WERI-Rb-1 (cell line): ENCODE data around the gene FNIP2.

Experiments
- DNase-seq: peaks from one replicate; pipeline ENCODE4 v3.0.0-alpha.2; 2020
- H3K27ac ChIP-seq: fragments of 250-450 bp; sonication (Bioruptor Pico); 2 replicates; pipeline ENCODE4 v1.5.1; 2020; ENCODE audit warnings: mild to moderate bottlenecking, moderate library complexity
- H3K27me3 ChIP-seq: fragments of 250-450 bp; sonication (Bioruptor Pico); 2 replicates; pipeline ENCODE4 v1.5.1; 2021; ENCODE audit warnings: mild to moderate bottlenecking, low read depth, moderate library complexity; ENCODE audit not compliant: insufficient read depth, severe bottlenecking
- H3K36me3 ChIP-seq: fragments of 250-450 bp; sonication (Bioruptor Pico); 2 replicates; pipeline ENCODE4 v1.5.1; 2020; ENCODE audit warnings: mild to moderate bottlenecking, moderate library complexity
- H3K4me3 ChIP-seq: 2 replicates; pipeline ENCODE4 v1.5.1; 2011; ENCODE audit warnings: low read depth, mild to moderate bottlenecking, control low read depth, low read length
- H3K9me3 ChIP-seq: fragments of 250-450 bp; sonication (Bioruptor Pico); 2 replicates; pipeline ENCODE4 v1.5.1; 2021; ENCODE audit warnings: mild to moderate bottlenecking, moderate library complexity; ENCODE audit not compliant: severe bottlenecking
- TF ChIP-seq, protein P1 (sequence below): IDR thresholded peaks from 2 replicates; pipeline ENCODE4 v1.5.1; 2011; ENCODE audit warnings: low read depth, mild to moderate bottlenecking, control low read depth, inconsistent platforms, low read length

Gene FNIP2

DNA sequence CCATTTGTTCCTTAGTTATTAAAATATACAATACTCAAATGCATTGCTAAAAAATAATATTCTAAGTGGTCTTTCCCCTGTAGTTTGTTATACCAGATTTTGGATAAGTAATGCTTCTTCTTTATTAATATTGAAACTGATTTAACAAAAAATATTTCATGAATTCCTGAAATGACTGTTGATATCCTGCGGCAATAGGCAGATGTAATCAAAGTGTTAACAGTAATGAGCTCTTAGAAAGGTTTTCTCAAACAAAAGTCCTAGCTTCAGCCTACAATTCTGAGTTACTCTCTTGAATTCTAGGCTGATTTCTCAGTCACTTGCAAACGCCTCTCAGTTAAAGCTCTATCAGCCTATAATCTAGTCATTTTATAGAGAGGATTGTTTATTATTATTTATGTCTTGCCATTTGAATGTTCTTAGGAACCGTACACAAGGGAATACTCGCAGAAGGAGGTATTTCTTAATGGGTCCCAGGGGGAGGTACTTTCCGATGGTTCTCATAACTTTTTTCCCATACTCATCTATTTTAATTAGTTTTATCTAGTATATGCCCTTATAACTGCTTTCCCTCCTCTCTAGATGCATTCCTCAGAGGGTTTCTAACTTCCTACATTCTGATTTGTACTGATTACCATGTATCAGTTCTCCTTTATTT lies 96.8 kb downstream of the FNIP2 start:
- Histone ChIP-seq H3K9me3 (no peaks in the 10 kb centered on the region), H3K36me3 (peaks cover 60% of the 10 kb centered on the region), H3K4me3 (no peak overlapping the region), H3K27me3 (no peaks in the 10 kb centered on the region), H3K27ac (no peak overlapping the region)
- TF ChIP-seq, protein P1, sequence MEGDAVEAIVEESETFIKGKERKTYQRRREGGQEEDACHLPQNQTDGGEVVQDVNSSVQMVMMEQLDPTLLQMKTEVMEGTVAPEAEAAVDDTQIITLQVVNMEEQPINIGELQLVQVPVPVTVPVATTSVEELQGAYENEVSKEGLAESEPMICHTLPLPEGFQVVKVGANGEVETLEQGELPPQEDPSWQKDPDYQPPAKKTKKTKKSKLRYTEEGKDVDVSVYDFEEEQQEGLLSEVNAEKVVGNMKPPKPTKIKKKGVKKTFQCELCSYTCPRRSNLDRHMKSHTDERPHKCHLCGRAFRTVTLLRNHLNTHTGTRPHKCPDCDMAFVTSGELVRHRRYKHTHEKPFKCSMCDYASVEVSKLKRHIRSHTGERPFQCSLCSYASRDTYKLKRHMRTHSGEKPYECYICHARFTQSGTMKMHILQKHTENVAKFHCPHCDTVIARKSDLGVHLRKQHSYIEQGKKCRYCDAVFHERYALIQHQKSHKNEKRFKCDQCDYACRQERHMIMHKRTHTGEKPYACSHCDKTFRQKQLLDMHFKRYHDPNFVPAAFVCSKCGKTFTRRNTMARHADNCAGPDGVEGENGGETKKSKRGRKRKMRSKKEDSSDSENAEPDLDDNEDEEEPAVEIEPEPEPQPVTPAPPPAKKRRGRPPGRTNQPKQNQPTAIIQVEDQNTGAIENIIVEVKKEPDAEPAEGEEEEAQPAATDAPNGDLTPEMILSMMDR, result no peak
- DNase-seq, result no peak

DNA sequence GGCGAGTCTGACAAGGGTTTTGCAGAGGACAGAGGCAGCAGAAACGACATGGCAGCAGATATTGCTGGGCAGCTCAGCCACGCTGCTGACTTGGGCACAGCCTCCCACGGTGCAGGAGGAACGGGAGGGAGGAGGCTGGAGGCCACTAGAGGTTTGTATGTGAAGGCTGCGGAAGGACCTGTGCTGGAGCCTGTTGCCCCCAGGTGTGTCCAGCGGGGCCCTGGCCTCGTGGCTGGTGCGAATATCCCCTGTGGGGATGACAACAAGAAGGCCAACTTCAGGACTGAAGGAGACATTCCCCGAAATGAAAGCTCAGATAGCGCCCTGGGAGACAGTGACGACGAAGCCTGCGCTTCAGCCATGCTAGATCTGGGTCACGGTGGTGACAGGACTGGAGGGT lies 100.2 kb downstream of the FNIP2 start:
- peaks cover 39% of the 10 kb centered on the region for H3K36me3 ChIP-seq
- no peaks in the 10 kb centered on the region for H3K9me3 ChIP-seq
- H3K27me3 ChIP-seq, result no peaks in the 10 kb centered on the region
- no peak overlapping the region for H3K27ac ChIP-seq
- no peak overlapping the region for H3K4me3 ChIP-seq
- TF ChIP-seq, protein P1, result no peak
- no peak for DNase-seq

DNA sequence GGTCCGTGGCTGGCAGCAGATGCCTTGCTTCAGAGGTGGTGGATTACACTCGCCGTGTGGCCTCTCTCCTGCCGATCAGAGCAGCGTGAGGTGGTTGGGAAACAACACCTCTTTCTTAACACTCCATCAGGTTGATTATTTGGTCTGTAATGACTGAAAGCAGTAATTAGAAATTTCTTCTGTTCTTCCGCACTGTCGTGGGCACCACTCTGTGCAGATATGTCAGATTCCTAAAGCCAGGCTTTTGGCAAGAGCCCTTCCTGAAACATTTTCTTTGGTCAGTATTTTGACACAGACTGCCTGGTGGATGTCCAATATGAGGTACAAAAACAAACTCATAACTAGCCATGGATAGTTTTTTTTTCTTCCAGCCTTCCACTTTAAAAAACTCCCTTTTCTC lies 100.9 kb downstream of the FNIP2 start:
- TF ChIP-seq, protein P1, result no peak
- Histone ChIP-seq H3K4me3 (no peak overlapping the region), H3K27me3 (no peaks in the 10 kb centered on the region), H3K36me3 (peaks cover 39% of the 10 kb centered on the region), H3K27ac (no peak overlapping the region), H3K9me3 (no peaks in the 10 kb centered on the region)
- DNase-seq, result no peak

DNA sequence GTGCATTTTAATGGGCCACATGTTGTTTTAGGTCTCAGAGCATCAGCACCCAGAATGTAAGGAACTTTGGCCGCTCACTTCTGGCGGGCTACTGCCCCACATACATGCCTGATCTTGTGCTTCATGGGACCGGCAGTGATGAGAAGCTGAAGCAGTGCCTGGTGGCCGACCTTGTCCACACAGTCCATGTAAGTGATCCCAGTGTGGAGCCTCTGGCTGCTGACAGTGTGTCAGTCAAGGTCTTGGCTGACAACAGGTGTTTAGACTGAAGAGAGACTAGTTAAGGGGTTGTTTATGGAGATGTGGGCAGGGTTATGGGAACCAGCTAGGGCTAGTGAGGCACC lies 101.4 kb downstream of the FNIP2 start:
- no peak for DNase-seq
- TF ChIP-seq, protein P1, result no peak
- Histone ChIP-seq H3K9me3 (no peaks in the 10 kb centered on the region), H3K27me3 (no peaks in the 10 kb centered on the region), H3K36me3 (peaks cover 39% of the 10 kb centered on the region), H3K4me3 (no peak overlapping the region), H3K27ac (no peak overlapping the region)

DNA sequence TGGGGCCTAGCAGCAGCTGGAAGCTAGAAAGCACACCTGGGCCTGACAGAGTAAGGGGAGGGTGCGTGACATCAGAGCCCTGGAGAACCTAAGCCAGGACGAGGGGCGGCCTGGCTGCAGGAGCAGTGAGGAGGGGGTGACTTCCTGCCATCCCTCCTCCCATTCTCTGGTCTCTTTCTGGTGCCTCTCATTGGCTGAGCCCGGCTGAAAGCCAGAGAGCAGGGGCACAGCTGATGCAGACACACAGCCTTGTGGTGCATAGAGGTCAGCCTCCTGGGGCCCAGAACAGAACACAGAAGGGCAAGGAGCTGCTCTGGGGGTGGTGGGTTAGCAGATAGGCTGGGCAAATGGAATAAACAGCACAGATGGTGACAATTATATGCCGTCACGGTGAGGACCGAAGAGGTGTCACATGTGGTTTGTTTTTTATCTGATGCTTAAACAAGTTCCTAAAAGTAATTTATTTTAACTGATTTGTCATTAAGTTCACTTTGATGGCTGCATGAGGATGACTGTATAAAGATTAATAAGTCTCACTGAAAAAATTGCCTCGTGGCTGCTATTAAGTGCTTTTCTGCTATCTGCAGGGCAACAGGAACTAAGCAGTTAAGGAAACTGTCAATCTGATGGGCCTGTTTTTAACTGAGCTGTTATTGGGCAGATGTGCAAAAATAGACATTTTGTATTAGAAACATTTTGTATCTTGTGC lies 102.0 kb downstream of the FNIP2 start:
- no peak for DNase-seq
- no peak overlapping the region for H3K27ac ChIP-seq
- H3K36me3 ChIP-seq, result peaks cover 39% of the 10 kb centered on the region

More for the DNA sequence above, 102.0 kb downstream of the FNIP2 start:
- Histone ChIP-seq H3K9me3 (no peaks in the 10 kb centered on the region), H3K4me3 (no peak overlapping the region), H3K27me3 (no peaks in the 10 kb centered on the region)
- TF ChIP-seq, protein P1, result no peak
